Stimulated activated memory B cell treated with anti-CD40 and anti-IgM and Interleukin-4, amounts not matched to agents 10 μg/mL and 1 μg/mL and 100 μg/mL, for 72 hours (primary cell): ENCODE measurements around the gene WNT5A.
A peak's percentile ranks its signal among the peaks of the same experiment; 100 is the strongest.

ENCODE experiments used
- ATAC-seq: fragments of 150-1000 bp; cut with Tn5 transposase; 2 replicates; pipeline ENCODE4 v1.10.0; 2021
- H3K27ac Mint-ChIP-seq: one replicate; pipeline ENCODE4 v1.8.0; 2022; ENCODE audit warnings: mild to moderate bottlenecking, mixed read lengths
- H3K27me3 Mint-ChIP-seq: one replicate; pipeline ENCODE4 v1.8.0; 2022; ENCODE audit warnings: mixed read lengths
- H3K36me3 Mint-ChIP-seq: one replicate; pipeline ENCODE4 v1.8.0; 2022; ENCODE audit warnings: mixed read lengths
- H3K4me1 Mint-ChIP-seq: one replicate; pipeline ENCODE4 v1.8.0; 2022; ENCODE audit warnings: mixed read lengths
- H3K4me3 Mint-ChIP-seq: one replicate; pipeline ENCODE4 v1.8.0; 2022; ENCODE audit warnings: mild to moderate bottlenecking, moderate library complexity, mixed read lengths
- H3K9me3 Mint-ChIP-seq: one replicate; pipeline ENCODE4 v1.8.0; 2022; ENCODE audit warnings: mixed read lengths

The WNT5A gene

GRCh38 chr3:55477306-55478303 is 9.5 kb downstream of the WNT5A start:
- Mint-ChIP-seq H3K4me3 (no peak overlapping the region), H3K9me3 (peaks cover 4% of the 10 kb centered on the region), H3K4me1 (no peaks in the 10 kb centered on the region), H3K27ac (no peak overlapping the region), H3K36me3 (no peaks in the 10 kb centered on the region), H3K27me3 (peaks cover 45% of the 10 kb centered on the region)
- ATAC-seq, result no peak

- no peaks in the 10 kb centered on the region for H3K4me1 Mint-ChIP-seq
- H3K27ac Mint-ChIP-seq, result no peak overlapping the region
- H3K27me3 Mint-ChIP-seq, result peaks cover 44% of the 10 kb centered on the region
- H3K4me3 Mint-ChIP-seq, result no peak overlapping the region
- ATAC-seq, result no peak
- no peaks in the 10 kb centered on the region for H3K36me3 Mint-ChIP-seq
- H3K9me3 Mint-ChIP-seq, result peaks cover 4% of the 10 kb centered on the region
Observed at GRCh38 chr3:55476515-55476914, 10.6 kb downstream of the WNT5A start.

DNA sequence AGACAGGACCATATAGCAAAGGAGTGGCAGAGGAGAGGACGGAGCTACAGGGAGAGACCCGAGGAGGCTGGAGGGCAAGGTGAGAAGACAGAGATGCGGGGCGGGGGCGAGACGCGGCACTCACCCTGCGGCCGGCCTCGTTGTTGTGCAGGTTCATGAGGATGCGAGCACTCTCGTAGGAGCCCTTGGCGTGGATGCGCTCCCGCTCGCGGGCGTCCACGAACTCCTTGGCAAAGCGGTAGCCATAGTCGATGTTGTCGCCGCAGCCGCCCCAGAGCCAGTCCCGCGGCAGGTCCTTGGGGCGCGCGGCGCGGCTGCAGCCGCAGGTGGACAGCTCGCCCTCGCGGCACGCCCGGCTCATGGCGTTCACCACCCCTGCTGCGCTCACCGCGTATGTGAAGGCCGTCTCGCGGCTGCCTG is 12.9 kb downstream of the WNT5A start:
- H3K27me3 Mint-ChIP-seq, result peaks cover 21% of the 10 kb centered on the region
- H3K4me3 Mint-ChIP-seq, result no peak overlapping the region

GRCh38 chr3:55473788-55474187 is 13.3 kb downstream of the WNT5A start:
- no peak for ATAC-seq
- Mint-ChIP-seq H3K36me3 (no peaks in the 10 kb centered on the region), H3K27ac (no peak overlapping the region), H3K4me1 (no peaks in the 10 kb centered on the region), H3K27me3 (peaks cover 20% of the 10 kb centered on the region), H3K4me3 (no peak overlapping the region), H3K9me3 (peaks cover 4% of the 10 kb centered on the region)

More for the DNA sequence above, 12.9 kb downstream of the WNT5A start:
- ATAC-seq, result no peak
- Mint-ChIP-seq H3K9me3 (peaks cover 4% of the 10 kb centered on the region), H3K27ac (no peak overlapping the region), H3K4me1 (no peaks in the 10 kb centered on the region), H3K36me3 (no peaks in the 10 kb centered on the region)

GRCh38 chr3:55471522-55472280 is 15.4 kb downstream of the WNT5A start:
- peaks cover 20% of the 10 kb centered on the region for H3K27me3 Mint-ChIP-seq
- H3K9me3 Mint-ChIP-seq, result peaks cover 4% of the 10 kb centered on the region
- no peaks in the 10 kb centered on the region for H3K36me3 Mint-ChIP-seq
- H3K27ac Mint-ChIP-seq, result no peak overlapping the region
- H3K4me1 Mint-ChIP-seq, result no peaks in the 10 kb centered on the region
- no peak for ATAC-seq
- H3K4me3 Mint-ChIP-seq, result no peak overlapping the region

- H3K36me3 Mint-ChIP-seq, result no peaks in the 10 kb centered on the region
- no peaks in the 10 kb centered on the region for H3K4me1 Mint-ChIP-seq
- no peak for ATAC-seq
- no peak overlapping the region for H3K4me3 Mint-ChIP-seq
- H3K9me3 Mint-ChIP-seq, result peaks cover 4% of the 10 kb centered on the region
- H3K27me3 Mint-ChIP-seq, result peaks cover 20% of the 10 kb centered on the region
- H3K27ac Mint-ChIP-seq, result no peak overlapping the region
Observed at GRCh38 chr3:55471084-55471483, 16.0 kb downstream of the WNT5A start.

- Mint-ChIP-seq H3K36me3 (no peaks in the 10 kb centered on the region), H3K4me1 (no peaks in the 10 kb centered on the region), H3K9me3 (peaks cover 4% of the 10 kb centered on the region)
Observed at GRCh38 chr3:55469957-55470526, 17.1 kb downstream of the WNT5A start.

GRCh38 chr3:55468251-55468650 is 18.9 kb downstream of the WNT5A start:
- ATAC-seq, result no peak
- Mint-ChIP-seq H3K4me1 (no peaks in the 10 kb centered on the region), H3K27me3 (peaks cover 10% of the 10 kb centered on the region), H3K27ac (no peak overlapping the region), H3K36me3 (no peaks in the 10 kb centered on the region), H3K4me3 (no peak overlapping the region), H3K9me3 (no peaks in the 10 kb centered on the region)

More at GRCh38 chr3:55469957-55470526, 17.1 kb downstream of the WNT5A start:
- peak; percentile 24 for ATAC-seq
- Mint-ChIP-seq H3K27ac (no peak overlapping the region), H3K27me3 (peaks cover 20% of the 10 kb centered on the region), H3K4me3 (no peak overlapping the region)

- H3K4me1 Mint-ChIP-seq, result no peaks in the 10 kb centered on the region
- no peak overlapping the region for H3K4me3 Mint-ChIP-seq
- no peaks in the 10 kb centered on the region for H3K36me3 Mint-ChIP-seq
- H3K27me3 Mint-ChIP-seq, result peaks cover 5% of the 10 kb centered on the region
- H3K9me3 Mint-ChIP-seq, result no peaks in the 10 kb centered on the region
- H3K27ac Mint-ChIP-seq, result no peak overlapping the region
- no peak for ATAC-seq
Observed at GRCh38 chr3:55467099-55467498, 20.0 kb downstream of the WNT5A start.

DNA sequence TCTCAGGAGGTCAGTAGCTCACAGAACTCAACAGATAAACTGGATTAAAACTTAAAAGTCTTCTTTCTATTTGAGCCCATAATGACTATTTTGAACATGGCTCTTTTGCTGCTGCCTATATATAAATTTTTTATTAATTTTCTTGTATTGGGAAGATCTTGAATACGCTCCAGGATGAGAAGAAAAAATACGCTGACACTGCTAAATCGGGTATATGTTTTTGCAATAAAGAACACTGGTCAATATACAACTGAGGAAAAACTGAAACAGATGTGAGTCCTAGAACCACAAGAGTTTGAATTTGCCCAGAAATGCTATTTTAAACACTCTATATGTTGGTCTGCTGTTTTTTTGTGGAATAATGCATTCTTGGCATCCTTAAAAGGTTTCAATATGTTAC is 20.6 kb downstream of the WNT5A start:
- Mint-ChIP-seq H3K27ac (no peak overlapping the region), H3K4me3 (no peak overlapping the region), H3K9me3 (no peaks in the 10 kb centered on the region), H3K27me3 (no peaks in the 10 kb centered on the region), H3K36me3 (no peaks in the 10 kb centered on the region), H3K4me1 (no peaks in the 10 kb centered on the region)
- no peak for ATAC-seq

- Mint-ChIP-seq H3K4me1 (no peaks in the 10 kb centered on the region), H3K4me3 (no peak overlapping the region), H3K9me3 (no peaks in the 10 kb centered on the region), H3K27ac (no peak overlapping the region), H3K27me3 (no peaks in the 10 kb centered on the region), H3K36me3 (no peaks in the 10 kb centered on the region)
- no peak for ATAC-seq
Observed at GRCh38 chr3:55461896-55462295, 25.2 kb downstream of the WNT5A start.

DNA sequence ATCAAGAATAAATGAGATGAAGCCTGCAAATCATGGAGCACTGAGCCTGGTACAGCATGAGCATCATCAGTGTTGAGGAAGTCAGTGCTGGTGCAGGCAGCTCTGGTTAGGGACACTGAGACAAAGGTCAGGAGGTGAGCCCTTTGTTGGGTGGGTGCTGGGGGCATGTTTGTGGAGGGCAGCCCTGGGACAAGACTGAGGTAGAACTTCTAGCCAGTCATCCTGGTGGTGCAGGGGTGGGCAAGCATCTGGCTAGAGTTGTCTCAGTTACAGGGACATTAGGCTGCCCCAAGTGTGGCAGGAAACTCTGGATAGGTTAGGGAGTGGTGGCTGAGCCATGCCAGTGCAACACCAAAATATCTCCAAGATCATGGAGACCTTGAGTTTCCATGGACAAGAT is 27.3 kb downstream of the WNT5A start:
- H3K9me3 Mint-ChIP-seq, result no peaks in the 10 kb centered on the region
- no peaks in the 10 kb centered on the region for H3K36me3 Mint-ChIP-seq
- no peaks in the 10 kb centered on the region for H3K4me1 Mint-ChIP-seq
- no peak overlapping the region for H3K4me3 Mint-ChIP-seq
- ATAC-seq, result no peak
- no peaks in the 10 kb centered on the region for H3K27me3 Mint-ChIP-seq
- H3K27ac Mint-ChIP-seq, result no peak overlapping the region

- Mint-ChIP-seq H3K4me1 (no peaks in the 10 kb centered on the region), H3K4me3 (no peak overlapping the region), H3K27ac (no peak overlapping the region), H3K36me3 (no peaks in the 10 kb centered on the region), H3K27me3 (no peaks in the 10 kb centered on the region), H3K9me3 (no peaks in the 10 kb centered on the region)
- ATAC-seq, result no peak
Observed at GRCh38 chr3:55458181-55458790, 28.8 kb downstream of the WNT5A start.

DNA sequence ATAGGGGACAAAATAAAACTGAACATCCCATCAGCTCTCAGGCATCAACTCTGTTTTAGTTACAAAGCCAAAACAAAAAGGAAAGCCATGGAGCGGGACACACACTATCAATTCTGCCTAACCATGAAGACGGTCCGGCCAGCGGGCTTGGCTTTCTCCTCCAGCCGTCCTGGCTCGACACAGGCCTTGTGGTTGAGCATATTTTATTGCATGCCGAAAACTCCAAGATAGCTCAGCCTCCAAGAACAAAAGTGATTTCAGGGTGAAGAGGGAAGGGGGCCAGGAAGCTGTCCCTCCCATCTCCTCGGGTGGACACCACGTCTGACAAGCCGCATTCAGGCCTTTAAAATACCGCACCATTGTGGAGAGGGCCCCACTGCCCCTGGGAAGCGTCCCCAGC is 31.2 kb downstream of the WNT5A start:
- Mint-ChIP-seq H3K27ac (no peak overlapping the region), H3K27me3 (no peaks in the 10 kb centered on the region), H3K4me3 (no peak overlapping the region), H3K36me3 (no peaks in the 10 kb centered on the region), H3K9me3 (peaks cover 2% of the 10 kb centered on the region), H3K4me1 (no peaks in the 10 kb centered on the region)
- no peak for ATAC-seq

- no peaks in the 10 kb centered on the region for H3K36me3 Mint-ChIP-seq
- no peaks in the 10 kb centered on the region for H3K4me1 Mint-ChIP-seq
- H3K9me3 Mint-ChIP-seq, result peaks cover 4% of the 10 kb centered on the region
- H3K27ac Mint-ChIP-seq, result no peak overlapping the region
- ATAC-seq, result no peak
- H3K4me3 Mint-ChIP-seq, result no peak overlapping the region
- no peaks in the 10 kb centered on the region for H3K27me3 Mint-ChIP-seq
Observed at GRCh38 chr3:55454611-55455010, 32.5 kb downstream of the WNT5A start.
